Loucy (cell line): ENCODE data around the gene LEPROT.
A peak's percentile ranks its signal among the peaks of the same experiment; 100 is the strongest.

Experiments used
- EZH2phosphoT487 ChIP-seq: fragments of 200-600 bp; IDR thresholded peaks from 2 replicates; pipeline ENCODE4 v1.6.1; 2018; ENCODE audit warnings: antibody characterized with exemption, mild to moderate bottlenecking, moderate library complexity, borderline replicate concordance
- TF ChIP-seq, protein P1 (sequence below): fragments of 200-600 bp; sonication (generic); conservative IDR thresholded peaks from 2 replicates; pipeline ENCODE4 v1.5.1; 2014; ENCODE audit warnings: mild to moderate bottlenecking, antibody characterized with exemption, low read length

GRCh38 chr1:65434255-65434654, 13.8 kb downstream of the LEPROT start:
- TF ChIP-seq, protein P1, sequence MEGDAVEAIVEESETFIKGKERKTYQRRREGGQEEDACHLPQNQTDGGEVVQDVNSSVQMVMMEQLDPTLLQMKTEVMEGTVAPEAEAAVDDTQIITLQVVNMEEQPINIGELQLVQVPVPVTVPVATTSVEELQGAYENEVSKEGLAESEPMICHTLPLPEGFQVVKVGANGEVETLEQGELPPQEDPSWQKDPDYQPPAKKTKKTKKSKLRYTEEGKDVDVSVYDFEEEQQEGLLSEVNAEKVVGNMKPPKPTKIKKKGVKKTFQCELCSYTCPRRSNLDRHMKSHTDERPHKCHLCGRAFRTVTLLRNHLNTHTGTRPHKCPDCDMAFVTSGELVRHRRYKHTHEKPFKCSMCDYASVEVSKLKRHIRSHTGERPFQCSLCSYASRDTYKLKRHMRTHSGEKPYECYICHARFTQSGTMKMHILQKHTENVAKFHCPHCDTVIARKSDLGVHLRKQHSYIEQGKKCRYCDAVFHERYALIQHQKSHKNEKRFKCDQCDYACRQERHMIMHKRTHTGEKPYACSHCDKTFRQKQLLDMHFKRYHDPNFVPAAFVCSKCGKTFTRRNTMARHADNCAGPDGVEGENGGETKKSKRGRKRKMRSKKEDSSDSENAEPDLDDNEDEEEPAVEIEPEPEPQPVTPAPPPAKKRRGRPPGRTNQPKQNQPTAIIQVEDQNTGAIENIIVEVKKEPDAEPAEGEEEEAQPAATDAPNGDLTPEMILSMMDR, result peak; percentile 38
- TF ChIP-seq EZH2phosphoT487, result no peak
